K562 (cell line): ENCODE results near the gene C2orf69. TPM values are rescaled to one million over a fixed set of nuclear protein-coding genes. Genes with fewer than 3 reads are reported as not detected.
A peak's percentile ranks its signal among the peaks of the same experiment; 100 is the strongest.

Experiments used
- ATAC-seq: fragments of 200-7000 bp; cut with Tn5 transposase; 3 replicates; pipeline ENCODE4 v1.9.1; 2020; ENCODE audit warnings: moderate library complexity
- BruUV-seq: library from RNA; stranded (reverse); fragments of 400-500 nt; replicated peaks from 2 replicates; lab custom pipeline; 2021; lab: Mats Ljungman, UMichigan
- CTCF ChIA-PET: fragments of 300-600 bp; formaldehyde crosslinking; extraction: SDS; loops from one replicate; lab custom pipeline; 2021; ENCODE audit warnings: low intra/inter-chr PET ratio; lab: Yijun Ruan, JAX
- POLR2A ChIA-PET: fragments of 300-600, 350-650 bp; sonication (Branson Sonifier 250); formaldehyde crosslinking; extraction: SDS; loops from one replicate; lab custom pipeline; 2021; ENCODE audit warnings: antibody characterized with exemption, inconsistent platforms; lab: Yijun Ruan, JAX
- DNase-seq, 4 experiments: peaks; one replicate each; pipeline versions ENCODE4 v3.0.0 to v3.0.0-alpha.2; 2011 to 2018; ENCODE audit warnings: low spot score in 3 of 4, mixed read lengths in 3 of 4; ENCODE audit errors: extremely low read depth in 1 of 4
- FAIRE-seq: peaks from 2 replicates; lab custom pipeline; 2011; peaks lifted over from hg19 to GRCh38; lab: Jason Lieb, UNC
- H2AFZ ChIP-seq: 2 replicates; pipeline ENCODE4 v1.6.0; 2011; ENCODE audit warnings: low read depth, low read length, control low read depth, inconsistent platforms
- H3K27ac ChIP-seq: fragments of 200-600 bp; 3 replicates; pipeline ENCODE4 v1.8.0; 2011; ENCODE audit warnings: low read depth, mild to moderate bottlenecking, control low read depth, inconsistent platforms, low read length, moderate library complexity, mixed read lengths; ENCODE audit errors: extremely low read depth
- H3K27me3 ChIP-seq, 2 experiments: fragments of 300-600 bp in 1 of 2; 2 replicates in 1 of 2; 3 replicates in 1 of 2; pipeline versions ENCODE4 v1.6.0 to v1.8.0; 2011; ENCODE audit warnings: inconsistent platforms in 2 of 2, low read length in 2 of 2, mild to moderate bottlenecking in 1 of 2, mixed read lengths in 1 of 2, moderate library complexity in 1 of 2; ENCODE audit not compliant: control insufficient read depth in 2 of 2, insufficient read depth in 2 of 2
- H3K36me3 ChIP-seq: fragments of 300-600 bp; 3 replicates; pipeline ENCODE4 v1.8.0; 2011; ENCODE audit warnings: mild to moderate bottlenecking, low read length, inconsistent platforms; ENCODE audit not compliant: control insufficient read depth, insufficient read depth
- H3K4me1 ChIP-seq, 2 experiments: fragments of 200-600 bp in 1 of 2; replicated peaks in 1 of 2; 2 replicates in 1 of 2; 3 replicates in 1 of 2; pipeline versions ENCODE4 v1.5.1 to v1.8.0; 2011; ENCODE audit warnings: inconsistent platforms in 2 of 2, low read length in 2 of 2, mild to moderate bottlenecking in 1 of 2, mixed read lengths in 1 of 2, moderate library complexity in 1 of 2; ENCODE audit not compliant: control insufficient read depth in 2 of 2, insufficient read depth in 2 of 2
- H3K4me2 ChIP-seq: 2 replicates; pipeline ENCODE4 v1.6.1; 2011; ENCODE audit warnings: low read length, control low read depth, inconsistent platforms, mixed read lengths; ENCODE audit not compliant: insufficient read depth
- H3K4me3 ChIP-seq: fragments of 200-600 bp; sonication (generic), shearing (Covaris generic); 2 replicates; pipeline ENCODE4 v1.5.1; 2016; ENCODE audit warnings: control low read depth, inconsistent platforms
- H3K79me2 ChIP-seq: fragments of 200-600 bp; 3 replicates; pipeline ENCODE4 v1.8.0; 2011; ENCODE audit warnings: low read length, inconsistent platforms; ENCODE audit not compliant: control insufficient read depth, insufficient read depth
- H3K9ac ChIP-seq, 2 experiments: 2 replicates each; pipeline versions ENCODE4 v1.6.0 to v1.6.1; 2011; ENCODE audit warnings: low read depth in 2 of 2, low read length in 2 of 2, control low read depth in 1 of 2, inconsistent platforms in 1 of 2, mild to moderate bottlenecking in 1 of 2, mixed read lengths in 1 of 2; ENCODE audit not compliant: insufficient read depth in 1 of 2
- H3K9me1 ChIP-seq: one replicate; pipeline ENCODE4 v1.6.0; 2011; ENCODE audit warnings: inconsistent platforms, mild to moderate bottlenecking, low read length, moderate library complexity; ENCODE audit not compliant: control insufficient read depth, insufficient read depth
- H3K9me3 ChIP-seq: replicated peaks from 2 replicates; pipeline ENCODE4 v1.5.1; 2011; ENCODE audit warnings: low read depth, low read length, inconsistent platforms; ENCODE audit not compliant: control insufficient read depth, insufficient read depth
- H4K20me1 ChIP-seq: replicated peaks from 2 replicates; pipeline ENCODE4 v1.6.1; 2011; ENCODE audit warnings: low read length, inconsistent platforms, mixed read lengths; ENCODE audit not compliant: control insufficient read depth, insufficient read depth
- HNRNPUL1 ChIP-seq: fragments of 200-400 bp; formaldehyde crosslinking; IDR thresholded peaks from 2 replicates; pipeline ENCODE4 v1.6.1; 2017; ENCODE audit warnings: low read length
- RBM34 ChIP-seq: fragments of 200-400 bp; formaldehyde crosslinking; IDR thresholded peaks from 2 replicates; pipeline ENCODE4 v1.6.1; 2018; ENCODE audit warnings: low read length, borderline replicate concordance; ENCODE audit not compliant: insufficient read depth
- SMAD4 ChIP-seq: fragments of 250-450 bp; sonication (Bioruptor Pico); conservative IDR thresholded peaks from 2 replicates; pipeline ENCODE4 v1.8.0; 2021; ENCODE audit warnings: inconsistent platforms, mild to moderate bottlenecking, moderate library complexity
- TEAD4 ChIP-seq, 2 experiments: sonication (generic) in 1 of 2; formaldehyde crosslinking in 1 of 2; IDR thresholded peaks; 2 replicates each; pipeline versions ENCODE4 v1.6.1 to v1.8.0; 2012 to 2022; ENCODE audit warnings: borderline replicate concordance in 1 of 2, inconsistent platforms in 1 of 2, low read length in 1 of 2, mild to moderate bottlenecking in 1 of 2, missing genetic modification reagents in 1 of 2
- TRIM28 ChIP-seq: fragments of 450-650 bp; IDR thresholded peaks from 2 replicates; pipeline ENCODE4 v1.6.1; 2017
- ZBED1 ChIP-seq: IDR thresholded peaks from 2 replicates; pipeline ENCODE4 v1.6.1; 2014
- ZNF12 ChIP-seq: sonication (generic); formaldehyde crosslinking; IDR thresholded peaks from 2 replicates; pipeline ENCODE4 v1.4.0; 2020; ENCODE audit warnings: mild to moderate bottlenecking, missing genetic modification reagents
- ZNF121 ChIP-seq: sonication (generic); formaldehyde crosslinking; conservative IDR thresholded peaks from 2 replicates; pipeline ENCODE4 v1.8.0; 2022; ENCODE audit warnings: missing genetic modification reagents
- ZNF217 ChIP-seq: sonication (generic); formaldehyde crosslinking; IDR thresholded peaks from 2 replicates; pipeline ENCODE4 v1.8.0; 2022; ENCODE audit warnings: mild to moderate bottlenecking, missing genetic modification reagents
- ZNF431 ChIP-seq: sonication (generic); formaldehyde crosslinking; IDR thresholded peaks from 2 replicates; pipeline ENCODE4 v1.8.0; 2022; ENCODE audit warnings: mild to moderate bottlenecking, missing genetic modification reagents
- ZNF445 ChIP-seq: fragments of 250-450 bp; sonication (Bioruptor Pico); IDR thresholded peaks from 2 replicates; pipeline ENCODE4 v1.4.0; 2020; ENCODE audit warnings: low read depth, mild to moderate bottlenecking, moderate library complexity
- WGBS: fragments of 100-300 bp; shearing (Covaris generic); methylation state at CpG from one replicate; pipeline ENCODE4 v1.1.6; 2016; ENCODE audit warnings: low coverage, mixed read lengths; ENCODE audit not compliant: insufficient coverage; ENCODE audit errors: missing lambda C conversion rate; 5-methylcytosine and 5-hydroxymethylcytosine counted together
- in situ Hi-C: fragments of 300-500 bp; cut with MboI; formaldehyde crosslinking; loops from 4 replicates; pipeline ENCODE4 v1.15.0; 2018; ENCODE audit warnings: inconsistent platforms, mixed read lengths
- intact Hi-C: fragments of 100-400 bp; cut with micrococcal nuclease; formaldehyde crosslinking; loops from 2 replicates; pipeline ENCODE4 v1.14.2; 2022
- polyA plus RNA-seq, 8 experiments: library from polyadenylated mRNA; depleted of rRNA in 4 of 8; stranded (reverse) in 5 of 8; unstranded in 3 of 8; fragments of >200 nt; fragmentation: Nextera tagmentation in 2 of 8; fragmentation: Illumina TruSeq in 1 of 8; extraction: Ambion mirVana in 2 of 8; extraction: Trizol in 1 of 8; gene quantifications; 2 replicates each; pipeline versions ENCODE4 v1.2.1 to v1.2.3, GENCODE V29; 2011 to 2014; ENCODE audit warnings: inconsistent platforms in 1 of 8, missing spikeins in 1 of 8
- total RNA-seq, 7 experiments: library from RNA; depleted of rRNA in 6 of 7; stranded (reverse); fragments of >200 nt in 6 of 7; fragmentation: Illumina TruSeq in 2 of 7; extraction: Trizol in 2 of 7; gene quantifications; 2 replicates each; pipeline versions ENCODE4 v1.2.1 to v1.2.3, GENCODE V29; 2011 to 2021; ENCODE audit warnings: low replicate concordance in 1 of 7
- TF ChIP-seq, protein P1 (sequence below), 2 experiments: fragments of 450-650 bp in 1 of 2; sonication (generic) in 1 of 2; formaldehyde crosslinking in 1 of 2; IDR thresholded peaks in 1 of 2; conservative IDR thresholded peaks in 1 of 2; 2 replicates each; pipeline versions ENCODE4 v1.6.1 to v1.8.1; 2016 to 2023; ENCODE audit warnings: mild to moderate bottlenecking in 2 of 2, moderate library complexity in 2 of 2, inconsistent platforms in 1 of 2, missing genetic modification reagents in 1 of 2
- TF ChIP-seq, protein P2 (sequence below): fragments of 450-650 bp; conservative IDR thresholded peaks from 2 replicates; pipeline ENCODE4 v1.6.1; 2016; ENCODE audit warnings: missing genetic modification characterization, low read depth, mild to moderate bottlenecking, control low read depth, missing compliant biosample characterization

Gene C2orf69
- total and polyA plus RNA-seq, 9 of the 15 experiments (the other 6 are each of a cell fraction or from before 2014, with no cell fraction given), result 3.4 to 9.8 (median 5.7) TPM

DNA sequence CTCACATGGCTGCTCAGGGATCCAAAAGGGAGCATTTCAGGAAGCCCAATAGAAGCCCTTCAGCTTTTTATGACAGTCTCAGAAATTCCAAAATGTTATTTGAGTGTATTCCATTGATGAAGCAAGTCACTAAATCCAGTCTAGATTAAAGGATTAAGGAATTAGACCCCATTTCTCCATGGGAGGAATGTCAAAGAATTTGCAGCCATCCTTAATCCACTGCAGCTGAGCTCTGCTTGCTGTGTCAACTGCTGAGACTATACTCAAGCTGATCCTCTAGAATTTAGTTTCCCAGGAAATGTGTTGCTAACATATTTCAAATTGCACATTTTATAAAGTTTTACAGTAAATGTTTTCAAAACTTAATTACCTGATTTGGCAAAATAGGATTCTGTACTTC, 28.4 kb upstream of the C2orf69 start:
- intact Hi-C loops (no loop called here), in situ Hi-C loops (no loop called here)
- Histone ChIP-seq H3K9me1 (no peaks in the 10 kb centered on the region), H3K9ac (no peak overlapping the region), H3K4me2 (no peak overlapping the region), H3K4me3 (no peak overlapping the region), H3K4me1 (no peaks in the 10 kb centered on the region), H3K27me3 (no peaks in the 10 kb centered on the region), H3K9me3 (peaks cover 3% of the 10 kb centered on the region; the same call in 1 of the 2 replicates), H4K20me1 (no peaks in the 10 kb centered on the region), H3K27ac (no peak overlapping the region), H3K36me3 (no peaks in the 10 kb centered on the region), H3K79me2 (no peaks in the 10 kb centered on the region), H2AFZ (no peak overlapping the region)
- no peak for DNase-seq
- no peak for TF ChIP-seq ZNF121
- ATAC-seq, result no peak
- ChIA-PET CTCF (no interaction called here), POLR2A (no interaction called here)
- no TSS peak for BruUV-seq
- no peak for FAIRE-seq

DNA sequence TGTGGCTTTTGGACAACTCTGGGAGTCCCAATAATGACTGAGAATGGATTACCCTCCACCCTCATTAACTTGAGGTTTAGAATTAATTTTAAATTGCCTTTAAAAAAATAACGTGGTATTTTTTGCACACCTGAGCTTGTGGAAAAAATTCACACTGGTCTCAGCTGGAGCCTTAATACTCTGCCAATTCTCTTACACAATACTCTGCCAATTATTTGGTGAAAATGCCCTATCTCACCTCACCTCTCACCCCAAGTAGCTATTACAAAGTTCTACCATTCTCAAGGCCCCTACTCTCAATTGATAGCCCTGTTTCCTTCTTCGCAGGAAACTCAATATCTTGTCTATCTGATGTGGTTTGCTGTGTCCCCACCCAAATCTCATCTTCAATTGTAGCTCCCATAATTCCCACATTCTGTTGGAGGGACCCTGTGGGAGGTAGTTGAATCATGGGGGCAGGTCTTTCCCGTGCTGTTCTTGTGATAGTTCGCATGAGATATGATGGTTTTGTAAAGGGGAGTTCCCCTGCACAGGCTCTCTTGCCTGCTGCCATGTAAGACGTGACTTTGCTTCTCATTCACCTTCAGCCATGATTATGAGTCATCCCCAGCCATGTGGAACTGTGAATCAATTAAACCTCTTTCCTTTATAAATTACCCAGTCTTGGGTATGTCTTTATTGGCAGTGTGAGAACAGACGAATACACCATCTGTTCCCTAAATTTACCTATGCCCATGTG, 27.4 kb upstream of the C2orf69 start:
- FAIRE-seq (no peak), DNase-seq (no peak), ATAC-seq (no peak)
- CTCF ChIA-PET, result no interaction called here
- Histone ChIP-seq H2AFZ (no peak overlapping the region), H3K4me3 (no peak overlapping the region), H3K27ac (no peak overlapping the region), H3K27me3 (no peaks in the 10 kb centered on the region), H3K4me2 (no peak overlapping the region), H3K9me3 (peaks cover 3% of the 10 kb centered on the region; the same call in 1 of the 2 replicates), H3K4me1 (no peaks in the 10 kb centered on the region), H3K9me1 (no peaks in the 10 kb centered on the region), H3K79me2 (no peaks in the 10 kb centered on the region), H3K36me3 (no peaks in the 10 kb centered on the region), H4K20me1 (no peaks in the 10 kb centered on the region), H3K9ac (no peak overlapping the region)
- in situ Hi-C loops (no loop called here), intact Hi-C loops (no loop called here)
- no TSS peak for BruUV-seq
- WGBS, result 1% methylated on average over 6 of the region's 6 CpGs
- POLR2A ChIA-PET, result no interaction called here
- no peak for TF ChIP-seq HNRNPUL1
- TF ChIP-seq, protein P1, sequence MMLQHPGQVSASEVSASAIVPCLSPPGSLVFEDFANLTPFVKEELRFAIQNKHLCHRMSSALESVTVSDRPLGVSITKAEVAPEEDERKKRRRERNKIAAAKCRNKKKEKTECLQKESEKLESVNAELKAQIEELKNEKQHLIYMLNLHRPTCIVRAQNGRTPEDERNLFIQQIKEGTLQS (IDR thresholded peaks at IDR 0.05), result peak; percentile 30; the same call in 1 of the 2 replicates
- TF ChIP-seq, protein P1 (CRISPR knock-in tag; conservative IDR thresholded peaks at IDR 0.05), result no peak
- no peak for TF ChIP-seq TRIM28
- peak; percentile 96 for TF ChIP-seq ZNF431
- no peak for TF ChIP-seq TEAD4 (IDR thresholded peaks at IDR 0.05; ENCODE audit: low read length)
- TF ChIP-seq TEAD4 (CRISPR knock-in tag; IDR thresholded peaks at IDR 0.05; ENCODE audit: borderline replicate concordance), result no peak
- no peak for TF ChIP-seq ZBED1
- TF ChIP-seq ZNF12 (CRISPR knock-in tag), result no peak
- TF ChIP-seq, protein P2, sequence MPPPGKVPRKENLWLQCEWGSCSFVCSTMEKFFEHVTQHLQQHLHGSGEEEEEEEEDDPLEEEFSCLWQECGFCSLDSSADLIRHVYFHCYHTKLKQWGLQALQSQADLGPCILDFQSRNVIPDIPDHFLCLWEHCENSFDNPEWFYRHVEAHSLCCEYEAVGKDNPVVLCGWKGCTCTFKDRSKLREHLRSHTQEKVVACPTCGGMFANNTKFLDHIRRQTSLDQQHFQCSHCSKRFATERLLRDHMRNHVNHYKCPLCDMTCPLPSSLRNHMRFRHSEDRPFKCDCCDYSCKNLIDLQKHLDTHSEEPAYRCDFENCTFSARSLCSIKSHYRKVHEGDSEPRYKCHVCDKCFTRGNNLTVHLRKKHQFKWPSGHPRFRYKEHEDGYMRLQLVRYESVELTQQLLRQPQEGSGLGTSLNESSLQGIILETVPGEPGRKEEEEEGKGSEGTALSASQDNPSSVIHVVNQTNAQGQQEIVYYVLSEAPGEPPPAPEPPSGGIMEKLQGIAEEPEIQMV (tag), result no peak
- TF ChIP-seq RBM34, result no peak
- no peak for TF ChIP-seq ZNF217 (CRISPR knock-in tag)
- no peak for TF ChIP-seq SMAD4 (CRISPR knock-in tag)
- no peak for TF ChIP-seq ZNF445 (CRISPR knock-in tag)
